Spinal cord (tissue), 10 donors: ENCODE measurements around the gene TNNI2. TPM values are rescaled to one million over a fixed set of nuclear protein-coding genes. Genes with fewer than 3 reads are reported as not detected.

Source experiments
- DNase-seq, 6 donors: peaks; one replicate each; pipeline versions ENCODE4 v3.0.0 to v3.0.0-alpha.2; 2013 to 2015; ENCODE audit warnings: low spot score in 6 of 6, low read depth in 4 of 6
- H3K27ac ChIP-seq: one replicate; pipeline ENCODE4 v1.5.1; 2013; ENCODE audit warnings: low read depth, low read length, control low read depth
- H3K27me3 ChIP-seq: one replicate; pipeline ENCODE4 v1.6.1; 2013; ENCODE audit warnings: low read length; ENCODE audit not compliant: control insufficient read depth, insufficient read depth
- H3K36me3 ChIP-seq: one replicate; pipeline ENCODE4 v1.6.1; 2013; ENCODE audit warnings: low read length; ENCODE audit not compliant: control insufficient read depth, insufficient read depth
- H3K4me1 ChIP-seq: one replicate; pipeline ENCODE4 v1.6.1; 2013; ENCODE audit warnings: low read length; ENCODE audit not compliant: control insufficient read depth, insufficient read depth
- H3K4me3 ChIP-seq: one replicate; pipeline ENCODE4 v1.5.1; 2013; ENCODE audit warnings: low read depth, low read length, control low read depth
- H3K9me3 ChIP-seq: one replicate; pipeline ENCODE4 v1.6.1; 2013; ENCODE audit warnings: low read length; ENCODE audit not compliant: control insufficient read depth, insufficient read depth
- WGBS: methylation state at CpG from one replicate; pipeline ENCODE4 v1.1.5; 2013; ENCODE audit warnings: missing lambda C conversion rate; ENCODE audit not compliant: insufficient coverage; 5-methylcytosine and 5-hydroxymethylcytosine counted together
- polyA plus RNA-seq, 2 donors: library from polyadenylated mRNA; unstranded; fragments of 120-200 nt; gene quantifications; one replicate each; pipeline ENCODE4 v1.2.1, GENCODE V29; 2013; ENCODE audit not compliant: insufficient read length in 2 of 2
- total RNA-seq, 2 donors: library from RNA; depleted of rRNA in 1 of 2; stranded (reverse); fragments of 120-200 nt in 1 of 2; fragments of >200 nt in 1 of 2; gene quantifications; one replicate each; pipeline versions ENCODE4 v1.2.3 to v1.2.4, GENCODE V29; 2013 to 2014
- donor health status: healthy.

TNNI2 gene
- total and polyA plus RNA-seq, 4 donors, result 0.35 to 9.4 (median 1.4) TPM

DNA sequence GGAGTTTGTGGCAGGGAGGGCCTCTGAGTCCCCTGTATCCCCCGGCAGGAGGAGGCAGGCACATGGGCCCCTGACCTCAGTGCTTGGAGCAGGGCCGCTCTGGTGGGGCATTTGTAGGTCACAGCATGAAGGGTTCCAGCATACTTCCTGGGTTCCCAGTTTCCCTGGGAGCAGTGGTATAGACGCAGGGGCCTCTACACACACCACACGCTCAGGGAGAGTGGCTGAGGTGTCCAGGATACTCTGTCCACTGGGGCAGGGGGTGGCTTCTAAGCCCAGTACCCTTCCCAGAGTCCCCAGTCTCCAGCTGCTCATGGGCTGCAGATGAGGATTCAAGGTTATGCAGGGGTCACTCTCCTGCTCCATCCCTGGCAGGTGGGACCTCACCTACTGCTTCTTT, 20.2 kb downstream of the TNNI2 start:
- WGBS, result 83% methylated on average over 4 of the region's 4 CpGs
- H3K36me3 ChIP-seq, result no peaks in the 10 kb centered on the region
- H3K4me3 ChIP-seq, result no peak overlapping the region
- H3K4me1 ChIP-seq, result peaks cover 11% of the 10 kb centered on the region
- no peaks in the 10 kb centered on the region for H3K27me3 ChIP-seq
- no peaks in the 10 kb centered on the region for H3K9me3 ChIP-seq
- DNase-seq, result no peak
- no peak overlapping the region for H3K27ac ChIP-seq

DNA sequence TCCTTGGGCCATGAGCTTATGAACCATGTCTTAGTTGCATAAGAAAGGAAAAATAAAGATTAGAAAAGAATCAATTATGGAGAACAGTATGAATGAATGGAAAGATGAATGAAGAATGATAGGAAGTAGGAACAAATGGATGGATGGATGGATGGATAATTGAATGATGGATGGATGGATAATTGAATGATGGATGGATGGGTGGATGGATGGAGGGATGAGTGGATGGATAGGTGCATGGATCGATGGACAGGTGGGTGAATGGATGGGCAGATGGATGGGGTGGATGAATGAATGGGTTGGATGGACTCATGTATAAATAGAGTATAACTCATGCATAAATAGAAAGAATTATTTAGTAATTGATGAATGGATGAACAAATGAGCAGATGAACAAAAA, 21.3 kb downstream of the TNNI2 start:
- no peak overlapping the region for H3K27ac ChIP-seq
- no peak overlapping the region for H3K4me3 ChIP-seq
- no CpG with 5 or more reads among the region's 1 CpG for WGBS
- H3K36me3 ChIP-seq, result no peaks in the 10 kb centered on the region
- H3K27me3 ChIP-seq, result no peaks in the 10 kb centered on the region
- no peaks in the 10 kb centered on the region for H3K9me3 ChIP-seq
- peaks cover 22% of the 10 kb centered on the region for H3K4me1 ChIP-seq
- no peak for DNase-seq

DNA sequence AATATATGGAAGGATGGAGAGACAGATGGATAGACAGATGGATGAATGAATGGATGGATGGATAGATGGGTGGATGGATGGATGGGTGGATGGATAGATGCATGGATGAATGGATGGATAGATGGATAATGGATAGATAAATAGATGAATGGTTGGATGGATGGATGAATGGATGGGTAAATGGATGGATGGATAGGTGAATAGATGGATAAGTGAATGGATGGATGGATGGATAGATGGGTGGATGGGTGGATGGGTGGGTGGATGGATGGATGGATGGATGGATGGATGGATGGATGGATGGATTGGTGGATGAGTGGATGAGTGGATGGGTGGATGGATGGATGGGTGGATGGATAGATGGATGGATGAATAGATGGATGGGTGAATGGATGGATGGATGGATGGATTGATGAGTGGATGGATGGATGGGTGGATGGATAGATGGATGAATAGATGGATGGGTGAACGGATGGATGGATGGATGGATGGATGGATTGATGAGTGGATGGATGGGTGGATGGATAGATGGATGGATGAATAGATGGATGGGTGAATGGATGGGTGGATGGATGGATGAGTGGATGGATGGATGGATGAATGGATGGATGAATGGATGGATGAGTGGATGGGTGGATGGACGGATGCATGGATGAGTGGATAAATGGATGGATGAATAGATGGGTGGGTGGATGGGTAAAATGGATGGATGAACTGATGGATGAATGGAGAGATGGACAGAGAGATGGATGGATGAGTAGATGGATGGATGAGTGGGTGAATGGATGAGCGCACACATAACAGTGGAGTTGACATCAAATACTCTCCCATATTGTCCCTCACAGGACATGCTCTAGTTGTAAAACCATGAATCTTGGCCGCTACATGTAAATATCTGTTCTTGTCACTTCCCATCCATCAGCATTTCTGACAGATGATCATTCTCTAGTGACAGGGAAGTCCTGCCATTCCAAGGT, 22.9 kb downstream of the TNNI2 start:
- H3K4me1 ChIP-seq, result peaks cover 25% of the 10 kb centered on the region
- WGBS, result 93% methylated on average over 3 of the region's 4 CpGs
- no peaks in the 10 kb centered on the region for H3K9me3 ChIP-seq
- H3K36me3 ChIP-seq, result no peaks in the 10 kb centered on the region
- H3K4me3 ChIP-seq, result no peak overlapping the region
- no peak overlapping the region for H3K27ac ChIP-seq
- no peaks in the 10 kb centered on the region for H3K27me3 ChIP-seq
- no peak for DNase-seq

DNA sequence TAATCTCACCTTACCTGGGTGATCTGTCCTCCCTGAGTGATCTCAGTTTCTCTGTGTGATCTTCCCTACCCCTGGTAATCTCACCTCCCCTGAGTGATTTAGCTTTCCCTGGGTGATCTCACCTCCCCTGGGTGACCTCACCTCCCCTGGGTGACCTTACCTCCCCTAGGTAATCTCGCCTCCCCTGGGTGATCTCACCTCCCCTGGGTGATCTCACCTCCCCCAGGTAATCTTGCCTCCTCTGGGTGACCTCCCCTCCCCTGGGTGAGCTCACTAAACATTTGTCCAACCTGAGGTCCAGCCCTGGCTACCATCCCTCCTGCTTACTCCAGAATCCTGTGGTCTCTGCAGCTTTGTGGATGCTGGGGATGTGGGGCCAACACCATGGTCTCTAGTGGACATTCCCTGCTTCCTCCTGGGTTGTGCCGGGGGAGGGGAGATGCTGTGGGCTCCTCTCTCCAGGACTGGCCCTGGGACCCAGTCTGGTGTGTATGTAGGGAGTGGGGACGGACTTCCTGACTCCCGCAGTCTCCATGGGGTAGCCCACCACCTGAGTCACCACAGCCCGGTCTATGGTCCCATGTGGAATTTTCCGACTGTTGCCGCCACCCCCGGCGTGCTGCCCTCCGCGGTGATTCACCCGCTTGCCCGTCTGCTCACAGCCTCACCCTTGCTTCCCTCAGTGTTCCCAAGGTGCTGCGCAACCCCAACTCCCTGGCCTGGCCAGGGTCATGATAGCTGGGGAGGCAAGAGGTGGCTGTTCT, 24.0 kb downstream of the TNNI2 start:
- Histone ChIP-seq H3K27me3 (no peaks in the 10 kb centered on the region), H3K9me3 (no peaks in the 10 kb centered on the region), H3K4me3 (no peak overlapping the region), H3K27ac (no peak overlapping the region), H3K4me1 (peaks cover 25% of the 10 kb centered on the region), H3K36me3 (no peaks in the 10 kb centered on the region)
- no peak for DNase-seq
- WGBS, result 87% methylated on average over 12 of the region's 14 CpGs

DNA sequence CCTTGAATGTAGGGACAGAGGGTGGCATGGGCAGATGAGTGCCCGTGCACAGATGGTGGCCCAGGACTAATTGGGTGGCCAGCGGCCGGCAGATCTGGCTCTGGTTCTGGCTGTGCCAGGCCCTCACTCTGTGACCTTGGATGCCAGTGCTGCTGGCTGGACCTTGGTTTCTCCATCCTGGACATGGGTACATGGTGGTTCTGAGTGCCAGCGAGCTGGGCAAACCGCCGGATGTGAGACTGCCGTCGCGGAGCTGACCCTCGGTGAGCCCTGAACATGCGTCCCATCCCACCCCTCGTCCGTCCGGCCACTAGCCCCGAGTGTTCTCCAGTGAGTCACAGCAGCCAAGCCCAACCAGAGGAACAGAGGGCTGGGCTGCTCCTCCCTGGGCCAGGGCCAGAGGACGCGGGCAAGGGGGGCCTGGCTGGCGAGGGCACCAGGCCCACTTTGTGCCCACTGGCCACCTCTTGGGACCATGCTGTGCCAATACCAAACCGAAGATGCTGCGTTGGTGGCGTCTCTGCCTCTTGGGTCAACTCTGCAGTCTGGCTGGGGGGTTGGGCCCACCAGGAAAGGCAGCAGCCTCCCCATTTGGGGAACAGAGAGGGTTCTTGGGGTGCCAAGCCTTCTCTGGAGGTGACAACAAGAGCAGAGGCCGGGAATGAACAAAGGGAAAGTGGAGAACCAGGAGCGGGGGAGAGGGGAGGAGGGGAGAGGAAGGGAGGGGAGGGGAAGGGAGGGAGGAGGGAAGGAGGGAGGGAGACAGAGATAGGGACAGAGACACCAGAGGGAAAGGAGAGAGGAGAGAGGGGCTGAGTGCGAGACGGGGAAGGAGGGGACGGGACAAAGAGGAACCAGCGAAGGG, 24.8 kb downstream of the TNNI2 start:
- no peak overlapping the region for H3K4me3 ChIP-seq
- 36% methylated on average over 27 of the region's 27 CpGs for WGBS
- H3K4me1 ChIP-seq, result peaks cover 25% of the 10 kb centered on the region
- DNase-seq, result peak in 4 of 6 donors; percentile 8 to 80 (median 31)
- H3K27ac ChIP-seq, result no peak overlapping the region
- H3K27me3 ChIP-seq, result no peaks in the 10 kb centered on the region
- H3K36me3 ChIP-seq, result no peaks in the 10 kb centered on the region
- H3K9me3 ChIP-seq, result no peaks in the 10 kb centered on the region

DNA sequence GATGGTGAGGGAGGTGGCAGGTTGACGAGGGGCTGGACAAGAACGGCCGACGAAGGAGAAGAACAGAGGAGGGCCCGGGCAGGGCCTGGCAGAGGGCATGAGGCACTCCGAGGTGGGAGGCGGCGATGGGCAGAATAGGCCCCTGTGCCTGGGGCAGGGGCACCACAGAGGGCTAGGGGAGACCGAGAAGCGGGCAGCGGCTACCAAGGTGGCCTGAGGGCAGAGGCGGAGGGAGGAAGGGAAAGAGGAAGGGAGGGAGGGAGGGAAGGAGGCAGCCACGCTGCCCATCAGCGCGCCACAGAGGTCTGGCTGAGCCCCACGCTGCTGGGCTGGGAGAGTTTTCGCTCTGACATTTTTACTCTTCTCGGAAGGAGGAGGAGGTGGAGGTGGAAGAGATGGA, 25.4 kb downstream of the TNNI2 start:
- Histone ChIP-seq H3K27ac (no peak overlapping the region), H3K9me3 (no peaks in the 10 kb centered on the region), H3K36me3 (no peaks in the 10 kb centered on the region), H3K4me1 (peaks cover 25% of the 10 kb centered on the region), H3K4me3 (no peak overlapping the region), H3K27me3 (peaks cover 3% of the 10 kb centered on the region)
- WGBS, result 46% methylated on average over 18 of the region's 18 CpGs
- DNase-seq, result no peak

DNA sequence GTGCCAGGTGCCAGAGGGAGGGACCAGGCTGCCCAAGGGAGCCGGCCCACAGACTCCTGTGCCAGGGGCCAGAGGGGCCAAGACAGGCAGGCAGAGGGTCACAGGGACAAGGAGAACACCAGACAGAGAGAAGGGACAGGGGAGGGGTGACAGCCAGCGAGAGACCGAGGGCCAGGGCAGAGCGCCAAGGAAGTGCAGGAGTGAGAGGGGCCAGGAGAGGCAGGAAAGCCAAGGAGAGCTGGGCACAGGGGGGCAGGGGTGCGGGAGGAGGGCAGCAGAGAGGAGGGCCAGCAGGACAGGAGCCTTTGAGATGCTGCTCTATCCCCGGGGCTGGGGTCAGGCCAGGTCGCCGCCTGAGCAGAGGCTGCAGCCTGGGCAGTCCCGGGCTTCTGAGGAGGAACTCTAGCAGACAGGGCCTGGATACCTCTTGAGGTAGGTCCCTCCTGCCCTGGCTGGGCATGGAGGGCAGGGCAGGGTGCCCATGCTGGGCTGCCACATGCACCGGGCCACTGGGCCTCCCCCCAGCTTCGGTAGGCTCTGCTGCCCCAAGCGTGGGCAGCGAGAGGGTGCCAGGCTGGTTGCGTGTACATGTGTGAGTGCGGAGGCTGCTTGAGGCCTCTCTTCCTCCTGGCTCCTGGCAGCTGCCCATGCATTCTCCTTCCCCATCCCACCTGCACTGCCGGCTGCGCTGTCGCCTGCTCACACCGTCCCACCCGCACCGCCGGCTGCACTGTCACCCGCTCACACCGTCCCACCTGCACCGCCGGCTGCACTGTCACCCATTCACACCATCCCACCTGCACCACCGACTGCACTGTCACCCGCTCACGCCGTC, 26.3 kb downstream of the TNNI2 start:
- H3K27me3 ChIP-seq, result peaks cover 3% of the 10 kb centered on the region
- H3K27ac ChIP-seq, result no peak overlapping the region
- WGBS, result 76% methylated on average over 26 of the region's 30 CpGs
- H3K36me3 ChIP-seq, result no peaks in the 10 kb centered on the region
- DNase-seq, result peak in 1 of 6 donors; percentile 40
- no peaks in the 10 kb centered on the region for H3K9me3 ChIP-seq
- peaks cover 25% of the 10 kb centered on the region for H3K4me1 ChIP-seq
- no peak overlapping the region for H3K4me3 ChIP-seq

DNA sequence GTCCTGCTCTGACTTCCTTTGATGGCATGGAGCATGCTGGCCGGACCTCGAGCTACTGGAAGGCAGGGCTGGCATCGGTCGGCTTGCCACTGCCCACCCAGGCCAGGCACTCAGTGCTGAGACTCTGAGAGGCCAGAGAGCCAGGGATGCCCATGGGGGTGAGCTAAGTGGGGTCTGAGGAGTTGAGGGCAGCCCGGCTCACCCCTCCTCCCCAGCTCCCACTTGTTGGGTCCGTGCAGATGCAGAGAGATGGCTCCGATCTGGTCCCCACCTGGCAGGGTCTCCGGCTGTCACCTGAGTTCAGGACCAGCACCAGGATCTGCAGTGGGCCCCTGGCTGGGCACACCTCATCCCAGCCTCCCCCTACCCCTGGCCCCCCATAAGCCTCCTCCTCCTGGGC, 27.4 kb downstream of the TNNI2 start:
- no peaks in the 10 kb centered on the region for H3K36me3 ChIP-seq
- H3K27me3 ChIP-seq, result peaks cover 12% of the 10 kb centered on the region
- no peak overlapping the region for H3K27ac ChIP-seq
- H3K4me3 ChIP-seq, result no peak overlapping the region
- H3K4me1 ChIP-seq, result peaks cover 33% of the 10 kb centered on the region
- DNase-seq, result no peak
- H3K9me3 ChIP-seq, result no peaks in the 10 kb centered on the region
- WGBS, result 93% methylated on average over 7 of the region's 8 CpGs
